Endometrial microvascular endothelial cells (primary cell): ENCODE results near the gene SLC38A5. TPM values are rescaled to one million over a fixed set of nuclear protein-coding genes. Genes with fewer than 3 reads are reported as not detected.

Experiments
- in situ Hi-C: cut with HindIII; loops from 2 replicates; pipeline ENCODE4 v1.10.0; 2017; ENCODE audit warnings: low sequenced_read_pairs, low pct_unique_long_range_greater_than_20kb; ENCODE audit errors: inconsistent ontology term
- total RNA-seq: library from RNA; depleted of rRNA; stranded (reverse); fragments of >200 nt; gene quantifications from one replicate; pipeline ENCODE4 v1.2.3, GENCODE V29; 2015; ENCODE audit errors: inconsistent ontology term

SLC38A5 gene
- total RNA-seq, 1 donor from 2014 or later, result 39.5 TPM

DNA sequence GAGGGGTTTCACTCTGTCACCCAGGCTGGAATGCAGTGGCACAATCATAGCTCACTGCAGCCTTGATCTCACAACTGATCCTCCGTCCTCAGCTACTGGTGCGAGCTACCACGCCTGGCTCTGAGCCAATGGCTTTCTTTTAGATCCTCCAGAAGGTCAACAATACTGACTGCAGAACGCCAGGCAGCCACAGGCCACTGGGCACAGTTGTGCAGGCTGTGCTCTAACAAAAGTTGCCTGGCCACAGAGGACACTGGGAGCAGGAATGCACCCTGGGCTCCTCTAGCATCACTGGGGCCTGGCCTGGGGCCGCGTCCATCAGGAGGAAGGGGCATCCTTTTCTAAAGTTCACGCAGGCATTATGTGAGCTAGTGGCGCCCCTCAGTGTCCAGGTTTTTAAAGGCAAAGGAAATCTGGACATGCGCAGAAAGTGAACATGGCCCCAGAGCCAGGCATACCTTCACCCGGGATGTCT lies 23.9 kb upstream of the SLC38A5 start:
- in situ Hi-C loops, result no loop called here

DNA sequence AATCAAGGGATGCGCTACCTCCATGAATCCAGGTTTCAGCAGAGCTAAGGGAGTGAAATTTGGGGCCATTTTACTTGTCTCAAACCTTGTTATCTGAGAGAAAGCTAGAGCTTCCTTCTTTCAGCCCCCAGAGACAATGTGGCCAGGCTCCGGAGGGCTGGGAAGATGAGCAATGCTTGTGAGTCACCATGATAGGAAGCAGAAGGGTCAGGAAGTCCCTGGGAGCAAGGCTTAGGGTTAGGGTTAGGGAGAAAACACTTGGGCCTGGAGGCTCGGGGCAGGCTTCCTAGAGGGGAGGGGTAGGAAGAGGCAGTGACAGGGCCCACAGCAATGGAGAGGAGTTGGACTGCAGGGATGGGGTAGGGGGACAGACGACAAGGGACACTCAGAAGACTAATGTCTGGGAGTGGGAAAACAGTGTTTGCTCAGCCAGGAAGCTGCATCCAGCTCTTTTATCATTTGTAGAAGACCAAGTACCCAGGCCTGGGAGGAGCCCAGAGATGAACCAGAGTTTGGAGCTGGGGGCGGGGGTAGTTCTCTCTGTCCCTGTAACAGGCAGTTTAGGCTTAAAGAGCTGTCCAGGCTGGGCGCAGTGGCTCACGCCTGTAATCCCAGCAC lies 22.3 kb upstream of the SLC38A5 start:
- in situ Hi-C loops, result no loop called here

DNA sequence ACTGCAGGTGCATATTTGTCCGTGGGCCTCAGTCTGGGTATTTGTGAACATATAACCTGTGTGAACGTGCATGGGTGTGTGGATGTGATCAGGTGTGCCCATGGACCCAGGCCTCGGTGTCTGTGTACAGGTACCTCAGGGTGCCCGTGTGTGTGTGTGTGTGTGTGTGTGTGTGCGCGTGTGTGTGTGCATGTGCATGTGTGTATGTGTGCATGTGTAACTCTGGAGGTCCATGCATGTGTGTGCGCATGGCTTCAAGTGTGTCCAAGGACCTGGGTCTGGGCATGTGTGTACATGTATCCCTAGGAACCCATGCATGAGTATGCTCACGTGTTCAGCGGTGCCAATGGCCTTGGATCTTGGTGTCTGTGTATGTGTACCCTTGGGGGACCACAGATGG lies 21.7 kb upstream of the SLC38A5 start:
- in situ Hi-C loops, result no loop called here

DNA sequence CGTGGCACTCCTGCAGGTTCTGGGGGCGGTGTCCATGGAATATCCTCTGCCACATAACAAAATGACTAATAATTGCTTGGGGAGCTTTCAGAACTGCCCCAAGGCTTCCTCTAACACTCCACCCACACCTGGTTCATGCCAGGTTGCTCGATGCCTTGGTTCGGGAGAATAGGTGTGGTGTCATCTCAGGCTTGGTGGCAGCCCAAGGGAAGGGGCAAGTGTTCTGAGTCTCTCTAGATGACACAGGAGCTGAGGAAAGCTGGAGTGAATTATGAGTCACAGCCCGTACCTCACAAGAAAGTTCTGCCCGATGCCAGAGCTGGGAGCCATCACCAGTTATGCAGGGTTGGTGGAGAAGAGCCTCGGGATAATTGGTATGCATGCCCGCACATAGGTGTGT lies 20.6 kb upstream of the SLC38A5 start:
- in situ Hi-C loops, result no loop called here

DNA sequence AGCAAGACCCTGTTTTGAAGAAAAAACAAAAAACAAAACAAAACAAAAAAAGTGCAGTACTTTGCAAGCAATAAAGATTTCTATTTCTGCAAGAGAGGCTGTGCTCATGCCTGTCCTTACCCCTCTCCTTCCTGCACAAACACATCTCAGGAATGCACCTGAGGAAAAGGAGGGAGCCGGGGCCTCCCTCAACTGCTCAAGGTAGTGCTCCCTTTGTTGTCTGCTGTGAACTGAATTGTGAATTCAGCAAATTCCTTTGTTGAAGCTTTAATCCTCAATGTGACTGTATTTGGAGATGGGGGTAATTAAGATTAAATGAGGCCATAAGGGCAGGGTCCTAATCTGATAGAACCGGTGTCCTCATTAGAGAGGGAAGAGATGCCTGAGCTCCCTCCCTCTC lies 19.8 kb upstream of the SLC38A5 start:
- in situ Hi-C loops, result no loop called here

DNA sequence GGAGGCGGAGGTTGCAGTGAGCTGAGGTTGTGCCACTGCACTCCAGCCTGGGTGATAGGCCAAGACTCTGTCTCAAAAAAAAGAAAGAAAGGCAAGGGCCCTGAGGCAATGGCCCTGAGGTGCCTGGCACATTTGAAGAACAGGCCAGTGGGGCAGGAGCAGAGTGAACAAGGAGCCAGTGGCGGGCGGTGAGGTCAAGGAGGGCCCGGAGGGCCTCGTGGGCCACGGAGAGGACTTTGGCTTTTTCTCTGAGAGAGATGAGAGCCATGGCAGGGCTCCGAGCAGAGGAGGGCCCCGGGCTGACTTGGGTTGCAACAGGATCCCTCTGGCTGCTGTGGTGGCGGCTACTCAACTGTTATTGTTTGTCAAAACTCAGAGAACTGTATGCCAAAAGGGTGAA lies 19.2 kb upstream of the SLC38A5 start:
- in situ Hi-C loops, result no loop called here

DNA sequence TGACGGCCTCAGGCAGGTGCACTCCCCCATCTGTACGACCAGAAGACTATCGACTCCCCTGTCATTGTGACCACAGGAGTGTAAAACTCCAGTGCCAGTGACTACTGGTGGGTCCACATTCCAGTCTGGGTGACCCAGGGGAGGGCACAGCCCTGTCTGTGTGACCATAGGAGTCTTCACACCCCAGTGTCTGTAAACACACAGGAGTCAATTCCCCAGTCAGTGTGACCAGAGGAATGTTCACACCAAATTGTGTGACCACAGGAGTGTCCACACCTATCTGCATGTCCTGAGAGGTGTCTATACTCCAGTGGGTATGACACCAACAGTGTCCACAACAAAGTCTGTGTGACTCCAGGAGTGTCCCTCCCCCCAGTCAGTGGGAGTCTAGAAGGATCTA lies 18.0 kb upstream of the SLC38A5 start:
- in situ Hi-C loops, result no loop called here

DNA sequence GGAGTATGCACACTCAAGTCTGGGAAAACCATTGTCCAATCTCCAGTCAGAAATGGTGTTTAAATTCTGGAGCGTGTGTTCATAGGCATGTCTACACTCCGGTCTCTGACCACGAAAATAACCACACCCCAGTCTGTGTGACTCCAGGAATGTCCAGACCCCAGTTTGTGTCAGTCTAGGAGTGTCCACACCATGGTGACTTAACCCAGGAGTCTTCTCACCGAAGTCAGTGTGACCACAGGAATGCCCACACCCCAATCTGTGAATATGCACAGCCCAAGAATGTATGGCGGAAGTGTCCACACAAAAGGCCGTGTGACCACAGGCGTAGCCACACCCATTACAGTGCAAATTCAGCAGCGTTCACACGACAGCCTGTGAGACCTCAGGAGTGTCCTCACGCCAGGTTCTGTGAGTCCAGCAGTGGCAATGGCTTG lies 17.3 kb upstream of the SLC38A5 start:
- in situ Hi-C loops, result no loop called here

DNA sequence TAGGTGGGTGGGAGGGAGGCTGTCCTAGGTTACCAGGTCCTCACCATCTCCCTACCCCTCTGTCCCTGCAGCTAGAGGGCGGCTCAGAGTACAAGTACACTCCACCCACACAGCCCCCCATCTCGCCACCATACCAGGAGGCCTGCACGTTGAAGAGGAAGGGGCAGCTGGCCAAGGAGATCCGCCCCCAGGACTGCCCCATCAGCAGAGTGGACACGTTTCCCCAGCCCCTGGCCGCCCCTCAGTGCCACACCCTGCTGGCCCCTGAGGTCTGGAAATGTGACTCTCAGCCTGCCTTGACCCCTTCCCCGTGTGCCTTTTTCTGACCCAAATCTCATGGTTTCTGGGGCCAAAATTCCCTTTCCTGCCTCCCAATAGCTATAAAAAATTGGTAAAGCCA lies 12.5 kb upstream of the SLC38A5 start:
- in situ Hi-C loops, result no loop called here

DNA sequence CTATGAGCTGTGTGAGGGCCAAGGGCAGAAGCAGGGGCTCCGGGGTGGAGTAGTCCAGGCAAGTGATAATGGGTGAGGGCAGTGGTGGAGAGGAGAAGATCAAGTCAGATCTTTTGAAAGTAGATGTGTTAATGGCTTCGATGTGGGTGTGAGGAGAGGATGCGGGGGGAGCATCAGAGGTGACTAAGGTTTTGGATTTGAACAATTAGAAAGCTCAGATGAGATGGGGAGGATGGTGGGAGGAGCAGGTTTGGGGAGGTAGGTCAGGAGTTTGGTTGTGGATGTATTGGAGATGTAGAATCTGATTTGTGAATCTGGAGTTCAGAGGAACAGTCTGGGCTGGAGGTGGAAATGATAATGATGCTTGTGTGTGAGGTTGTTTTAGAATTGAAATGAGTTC lies 10.5 kb upstream of the SLC38A5 start:
- in situ Hi-C loops, result no loop called here

DNA sequence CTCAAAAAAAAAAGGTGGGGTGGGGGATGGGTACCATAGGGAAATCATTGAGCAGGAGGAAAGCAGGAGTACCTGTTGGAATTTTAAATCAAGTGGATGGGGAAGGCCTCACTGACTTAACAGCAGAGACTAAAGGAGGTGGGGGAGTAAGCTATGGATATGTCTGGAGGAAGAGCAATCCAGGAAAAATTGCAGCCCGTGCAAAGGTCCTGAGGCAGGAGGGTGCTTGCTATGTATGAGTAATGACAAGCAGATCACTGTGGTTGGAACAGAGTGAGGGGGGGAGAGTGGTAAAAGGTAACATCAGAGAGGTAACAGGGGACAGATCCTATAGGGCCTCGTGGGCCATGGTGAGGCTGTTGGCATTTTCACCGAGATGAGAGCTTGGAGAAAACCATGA lies 10.1 kb upstream of the SLC38A5 start:
- in situ Hi-C loops, result no loop called here

DNA sequence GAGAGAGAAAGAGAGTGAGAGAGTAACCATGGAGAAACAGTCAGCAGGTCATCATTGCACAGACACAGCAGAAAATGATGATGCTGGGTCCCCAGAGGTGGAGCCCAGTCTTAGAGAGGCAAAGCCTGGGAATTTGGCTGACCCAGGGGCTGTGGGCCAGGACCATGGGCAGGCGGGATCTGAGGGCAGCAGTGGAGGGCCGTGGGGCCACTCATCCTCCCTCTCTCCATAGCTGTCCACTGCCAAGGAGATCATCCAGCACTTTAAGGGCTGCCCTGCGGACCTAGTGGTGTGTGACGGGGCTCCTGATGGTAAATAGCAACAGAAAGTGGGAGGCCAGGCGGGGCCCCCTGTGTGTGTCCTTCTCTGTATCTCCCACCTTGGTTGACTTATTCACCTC lies 8.7 kb upstream of the SLC38A5 start:
- in situ Hi-C loops, result no loop called here

DNA sequence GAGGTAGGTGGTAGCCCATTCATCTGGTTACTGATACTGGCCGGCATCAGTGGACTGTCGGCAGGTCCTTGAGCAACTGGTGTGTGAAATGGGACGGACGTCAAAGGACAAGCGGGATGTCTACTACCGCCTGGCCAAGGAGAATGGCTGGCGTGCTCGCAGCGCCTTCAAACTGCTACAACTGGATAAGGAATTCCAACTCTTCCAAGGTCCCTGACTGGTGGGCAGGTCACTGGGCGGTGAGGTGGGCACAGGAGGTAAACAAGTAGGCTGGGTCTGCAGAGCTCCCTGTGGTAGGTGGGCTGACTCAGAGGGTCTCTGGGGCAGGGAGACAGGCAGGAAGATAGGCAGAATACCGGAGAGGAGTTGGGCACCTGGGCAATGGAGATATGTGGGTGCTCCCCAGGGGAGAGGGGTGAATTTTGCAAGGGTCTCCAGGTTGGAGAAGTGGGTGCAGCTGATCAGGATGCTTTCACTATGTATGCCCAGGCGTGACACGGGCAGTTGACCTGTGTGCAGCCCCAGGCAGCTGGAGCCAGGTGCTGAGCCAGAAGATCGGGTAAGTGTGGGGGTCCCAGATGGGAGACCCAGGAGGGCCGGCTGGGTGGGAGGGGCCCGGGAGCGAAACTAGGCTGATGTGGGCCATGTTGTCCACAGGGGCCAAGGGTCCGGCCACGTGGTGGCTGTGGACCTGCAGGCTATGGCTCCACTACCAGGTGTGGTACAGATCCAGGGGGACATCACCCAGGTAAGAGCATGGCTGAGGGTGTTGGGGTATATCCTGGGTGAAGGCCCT lies 8.1 kb upstream of the SLC38A5 start:
- in situ Hi-C loops, result no loop called here

DNA sequence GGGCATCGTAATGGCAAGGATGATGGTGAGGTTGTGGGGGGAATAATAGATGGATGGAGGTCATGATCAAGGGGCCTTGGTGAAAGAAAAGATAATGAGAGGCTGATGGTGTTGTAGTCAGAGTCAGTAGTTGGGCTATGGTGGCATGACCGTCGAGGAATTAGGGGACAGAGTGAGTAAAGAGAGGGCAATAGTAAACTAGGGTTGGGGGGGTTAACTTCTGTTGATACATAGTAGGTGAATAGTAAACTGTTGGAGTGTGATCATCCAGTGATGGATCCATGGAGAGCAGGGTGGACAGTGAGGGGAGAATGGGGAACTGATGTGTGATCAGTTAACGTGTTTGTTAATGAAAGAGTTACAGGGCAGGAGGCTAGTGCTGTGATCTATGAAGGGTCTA lies 6.9 kb upstream of the SLC38A5 start:
- in situ Hi-C loops, result no loop called here

DNA sequence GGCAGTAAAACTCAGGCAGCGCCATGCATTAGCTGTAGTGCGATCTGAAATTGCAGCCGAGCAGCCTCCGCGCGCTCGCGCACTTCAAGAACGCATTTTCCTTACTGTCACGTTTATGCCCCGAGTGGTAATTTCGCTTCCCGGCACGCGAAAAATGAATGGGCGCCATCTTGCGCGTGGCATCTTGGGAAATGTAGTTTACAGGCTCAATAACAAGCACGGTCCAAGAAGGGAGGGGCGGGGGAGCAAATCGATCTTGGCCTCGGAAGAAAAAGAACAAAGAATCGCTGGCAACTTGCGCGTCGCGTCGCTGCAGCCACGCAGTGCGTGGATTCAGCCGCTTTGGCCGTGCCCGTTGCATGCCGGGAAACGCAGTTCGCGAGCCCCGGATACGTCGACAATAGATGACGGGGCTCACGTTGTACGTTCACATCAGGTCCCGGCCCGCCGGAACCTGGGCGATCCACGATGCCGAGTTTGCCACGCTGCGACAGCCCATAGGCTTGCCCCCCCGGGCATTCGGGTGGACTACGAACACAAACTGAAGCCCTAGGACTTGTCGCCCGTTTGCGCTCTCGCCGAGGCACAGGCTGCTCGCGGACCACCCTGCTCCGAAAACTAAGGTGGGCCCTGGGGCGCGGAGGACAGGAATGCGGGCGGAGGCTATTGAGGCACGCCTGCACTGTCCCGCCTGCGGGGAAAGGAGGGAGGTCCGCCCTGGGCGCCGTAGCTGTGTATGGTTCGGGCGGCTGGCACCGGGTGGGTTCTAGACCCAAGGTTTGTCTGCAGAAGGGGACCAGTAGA lies 5.9 kb upstream of the SLC38A5 start, which contains the start of gene FTSJ1:
FTSJ1 (plus strand) TSS at position 426 of the 804 bp plus-strand sequence. CDS start 1,849 bp downstream, outside the sequence.
- in situ Hi-C loops, result no loop called here

DNA sequence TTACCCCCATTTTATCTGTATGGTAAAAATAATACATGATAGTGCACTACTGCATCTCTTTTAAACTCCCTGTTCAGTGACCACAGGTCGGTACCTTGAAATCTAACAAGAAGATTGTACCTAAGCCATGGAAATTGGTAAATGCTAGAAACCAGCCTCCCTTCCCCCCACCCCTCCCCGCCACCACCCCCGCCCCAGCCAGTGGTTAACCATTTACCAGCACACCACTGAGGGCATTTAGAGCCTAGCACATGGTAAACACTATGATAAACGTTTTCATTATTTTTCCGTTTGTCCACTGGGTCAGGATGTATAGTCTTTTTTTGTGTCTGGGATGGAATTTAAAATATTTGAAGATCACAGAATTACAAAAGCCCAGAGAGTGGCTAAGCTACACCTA lies 5.2 kb upstream of the SLC38A5 start:
- in situ Hi-C loops, result no loop called here

DNA sequence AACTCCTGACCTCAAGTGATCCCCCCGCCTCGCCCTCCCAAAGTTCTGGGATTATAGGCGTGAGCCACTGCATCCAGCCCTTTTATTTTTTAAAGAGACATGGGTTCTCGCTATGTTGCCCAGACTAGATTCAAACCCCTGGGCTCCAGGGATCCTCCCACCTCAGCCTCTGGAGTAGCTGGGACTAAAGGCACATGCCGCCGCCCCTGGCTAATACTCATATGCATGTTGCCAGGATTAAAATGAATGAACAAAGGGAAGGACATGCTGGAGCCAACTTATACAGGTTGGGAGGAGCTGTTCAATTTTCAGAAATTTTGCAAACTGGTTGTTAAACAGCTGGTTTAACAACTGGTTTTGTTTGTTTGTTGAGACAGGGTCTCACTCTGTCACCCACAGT lies 4.5 kb upstream of the SLC38A5 start:
- in situ Hi-C loops, result no loop called here

DNA sequence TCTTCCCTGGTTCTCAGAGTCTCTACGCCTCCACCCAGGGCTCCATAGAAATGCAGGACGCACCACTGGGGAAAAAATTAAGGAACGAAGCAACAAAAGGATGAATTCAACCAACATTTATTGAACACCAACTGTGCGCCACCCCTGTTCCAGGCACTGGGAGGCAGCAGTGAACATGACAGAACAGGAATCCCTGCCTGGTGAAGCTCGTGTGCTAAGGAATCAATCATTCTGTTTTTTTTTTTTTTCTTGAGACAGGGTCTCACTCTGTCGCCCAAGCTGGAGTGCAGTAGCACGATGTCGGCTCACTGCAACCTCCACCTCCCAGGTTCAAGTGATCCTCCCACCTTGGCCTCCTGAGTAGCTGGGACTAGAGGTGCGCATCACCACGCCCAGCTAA lies 4.1 kb upstream of the SLC38A5 start:
- in situ Hi-C loops, result no loop called here

DNA sequence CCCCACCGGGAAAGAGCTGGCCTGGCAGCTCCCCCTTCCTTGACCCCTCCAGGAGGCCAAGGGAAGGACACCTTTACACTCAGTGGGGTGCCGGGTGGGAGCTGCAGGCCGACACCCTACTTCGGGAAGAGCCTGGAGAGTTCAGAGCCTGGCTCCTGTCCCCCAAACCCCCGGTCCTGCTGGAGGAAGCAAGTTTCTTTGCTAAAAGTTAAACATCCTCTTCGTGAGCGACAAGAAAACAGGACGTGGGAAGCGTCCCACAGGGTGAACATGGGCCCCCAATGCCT lies 3.6 kb upstream of the SLC38A5 start:
- in situ Hi-C loops, result no loop called here
